Peyer's patch (tissue), 4 donors: ENCODE measurements around the gene RPS24.

Experiments used
- CTCF ChIP-seq, 6 experiments: fragments of 450-650 bp in 4 of 6; fragments of 200-600 bp in 2 of 6; sonication (generic) in 1 of 6; IDR thresholded peaks; one replicate each; pipeline ENCODE4 v1.5.1; 2017 to 2019; ENCODE audit warnings: antibody characterized with exemption in 6 of 6, mild to moderate bottlenecking in 3 of 6, moderate library complexity in 1 of 6
- POLR2A ChIP-seq, 2 donors: fragments of 450-650 bp; IDR thresholded peaks; one replicate each; pipeline ENCODE4 v1.5.1; 2017; ENCODE audit warnings: antibody characterized with exemption in 2 of 2, mild to moderate bottlenecking in 2 of 2, moderate library complexity in 2 of 2

GRCh38 chr10:78041170-78042057 is 7.8 kb downstream of the RPS24 start:
- TF ChIP-seq CTCF (IDR thresholded peaks at IDR 0.05) (no peak), POLR2A (IDR thresholded peaks at IDR 0.05) (no peak)
